SK-N-SH treated with all-trans-retinoic acid at 6 μM for 48 hours (cell line): ENCODE results near the gene NT5C.

Experiments
- ATAC-seq: fragments of 200-7000 bp; cut with Tn5 transposase; 3 replicates; pipeline ENCODE4 v1.9.1; 2020; ENCODE audit warnings: mild to moderate bottlenecking, moderate library complexity
- ARNTL ChIP-seq: fragments of 450-650 bp; formaldehyde crosslinking; IDR thresholded peaks from 2 replicates; pipeline ENCODE4 v1.5.0; 2020; ENCODE audit warnings: low read depth, mild to moderate bottlenecking, moderate library complexity, borderline replicate concordance
- BACH2 ChIP-seq: fragments of 250-450 bp; sonication (Bioruptor Pico); IDR thresholded peaks from 2 replicates; pipeline ENCODE4 v1.9.0; 2021; ENCODE audit warnings: mild to moderate bottlenecking, borderline replicate concordance
- CREB5 ChIP-seq: fragments of 250-450 bp; sonication (Bioruptor Pico); IDR thresholded peaks from 2 replicates; pipeline ENCODE4 v1.5.1; 2020; ENCODE audit warnings: low read depth, mild to moderate bottlenecking, moderate library complexity
- CSDC2 ChIP-seq: fragments of 250-450 bp; sonication (Bioruptor Pico); IDR thresholded peaks from 2 replicates; pipeline ENCODE4 v1.5.0; 2020; ENCODE audit warnings: mild to moderate bottlenecking, moderate library complexity
- CSRNP3 ChIP-seq: fragments of 250-450 bp; sonication (Bioruptor Pico); IDR thresholded peaks from 2 replicates; pipeline ENCODE4 v1.5.1; 2021; ENCODE audit warnings: mild to moderate bottlenecking, moderate library complexity
- ESRRG ChIP-seq: fragments of 250-450 bp; sonication (Bioruptor Pico); IDR thresholded peaks from 2 replicates; pipeline ENCODE4 v1.6.1; 2021; ENCODE audit warnings: mild to moderate bottlenecking
- GLIS3 ChIP-seq: fragments of 250-450 bp; sonication (Bioruptor Pico); IDR thresholded peaks from 2 replicates; pipeline ENCODE4 v1.5.0; 2020; ENCODE audit warnings: mild to moderate bottlenecking, moderate library complexity
- OSR1 ChIP-seq: fragments of 250-450 bp; sonication (Bioruptor Pico); IDR thresholded peaks from 2 replicates; pipeline ENCODE4 v1.8.0; 2022; ENCODE audit warnings: moderate library complexity, mild to moderate bottlenecking, inconsistent platforms
- PATZ1 ChIP-seq: fragments of 250-450 bp; sonication (Bioruptor Pico); IDR thresholded peaks from 2 replicates; pipeline ENCODE4 v1.8.0; 2020; ENCODE audit warnings: mild to moderate bottlenecking, moderate library complexity, borderline replicate concordance
- POU6F1 ChIP-seq: fragments of 250-450 bp; sonication (Bioruptor Pico); IDR thresholded peaks from 2 replicates; pipeline ENCODE4 v1.8.0; 2021; ENCODE audit warnings: low read depth, mild to moderate bottlenecking, moderate library complexity, borderline replicate concordance
- PPARA ChIP-seq: fragments of 250-450 bp; sonication (Bioruptor Pico); IDR thresholded peaks from 2 replicates; pipeline ENCODE4 v1.5.0; 2020; ENCODE audit warnings: mild to moderate bottlenecking, borderline replicate concordance
- RARB ChIP-seq: fragments of 250-450 bp; sonication (Bioruptor Pico); IDR thresholded peaks from 2 replicates; pipeline ENCODE4 v1.8.0; 2021; ENCODE audit warnings: mild to moderate bottlenecking, moderate library complexity
- SNAI2 ChIP-seq: fragments of 250-450 bp; sonication (Bioruptor Pico); IDR thresholded peaks from 2 replicates; pipeline ENCODE4 v1.5.0; 2020; ENCODE audit warnings: mild to moderate bottlenecking, moderate library complexity
- TCF4 ChIP-seq: fragments of 250-450 bp; sonication (Bioruptor Pico); IDR thresholded peaks from 2 replicates; pipeline ENCODE4 v1.8.0; 2021; ENCODE audit warnings: mild to moderate bottlenecking, moderate library complexity, borderline replicate concordance
- TOX ChIP-seq: fragments of 250-450 bp; sonication (Bioruptor Pico); IDR thresholded peaks from 2 replicates; pipeline ENCODE4 v1.8.0; 2021; ENCODE audit warnings: mild to moderate bottlenecking, moderate library complexity, borderline replicate concordance
- TSHZ2 ChIP-seq: fragments of 250-450 bp; sonication (Bioruptor Pico); IDR thresholded peaks from 2 replicates; pipeline ENCODE4 v1.5.0; 2020; ENCODE audit warnings: mild to moderate bottlenecking, moderate library complexity
- ZC3H10 ChIP-seq: fragments of 250-450 bp; sonication (Bioruptor Pico); IDR thresholded peaks from 2 replicates; pipeline ENCODE4 v1.5.1; 2021; ENCODE audit warnings: mild to moderate bottlenecking, moderate library complexity
- ZFP3 ChIP-seq: fragments of 250-450 bp; sonication (Bioruptor Pico); IDR thresholded peaks from 2 replicates; pipeline ENCODE4 v1.5.0; 2020; ENCODE audit warnings: mild to moderate bottlenecking, moderate library complexity
- ZFP30 ChIP-seq: fragments of 450-650 bp; formaldehyde crosslinking; IDR thresholded peaks from 2 replicates; pipeline ENCODE4 v1.5.0; 2022; ENCODE audit warnings: mild to moderate bottlenecking, moderate library complexity
- ZNF565 ChIP-seq: fragments of 450-650 bp; formaldehyde crosslinking; conservative IDR thresholded peaks from 2 replicates; pipeline ENCODE4 v1.5.0; 2020; ENCODE audit warnings: low read depth, mild to moderate bottlenecking, moderate library complexity
- ZNF70 ChIP-seq: fragments of 450-650 bp; formaldehyde crosslinking; IDR thresholded peaks from 2 replicates; pipeline ENCODE4 v1.5.0; 2020; ENCODE audit warnings: mild to moderate bottlenecking, moderate library complexity
- ZNF8 ChIP-seq: fragments of 450-650 bp; formaldehyde crosslinking; IDR thresholded peaks from 2 replicates; pipeline ENCODE4 v1.5.0; 2020; ENCODE audit warnings: mild to moderate bottlenecking, moderate library complexity

Gene NT5C

GRCh38 chr17:75111777-75112335, 19.7 kb downstream of the NT5C start:
- no peak for ATAC-seq

GRCh38 chr17:75110234-75110937, 21.2 kb downstream of the NT5C start:
- TF ChIP-seq PATZ1 (CRISPR knock-in tag) (no peak), TSHZ2 (CRISPR knock-in tag) (no peak), CSDC2 (CRISPR knock-in tag) (no peak), ZC3H10 (CRISPR knock-in tag) (no peak), ZFP30 (no peak), BACH2 (no peak), ARNTL (no peak), SNAI2 (CRISPR knock-in tag) (no peak), PPARA (no peak), TCF4 (CRISPR knock-in tag) (no peak), TOX (no peak), ZFP3 (CRISPR knock-in tag) (no peak), ZNF8 (CRISPR knock-in tag) (no peak), ESRRG (CRISPR knock-in tag) (no peak), RARB (CRISPR knock-in tag) (no peak)
- peak; percentile 18 for ATAC-seq

More at GRCh38 chr17:75111777-75112335, 19.7 kb downstream of the NT5C start:
- TF ChIP-seq TCF4 (CRISPR knock-in tag) (no peak), ZNF8 (CRISPR knock-in tag) (no peak), CSDC2 (CRISPR knock-in tag) (no peak), CSRNP3 (CRISPR knock-in tag) (no peak)

- peak; percentile 83 for ATAC-seq
- TF ChIP-seq GLIS3 (CRISPR knock-in tag) (no peak), SNAI2 (CRISPR knock-in tag) (0 out of 2 replicates have a peak, but pooled peaks have one; percentile 41)
Measured at GRCh38 chr17:75109407-75110233, 21.9 kb downstream of the NT5C start, which contains the start of gene ARMC7. Gene ARMC7 (plus strand): TSS chr17:75109969. CDS start chr17:75110289, 320 bp downstream.

GRCh38 chr17:75109046-75109406, 22.5 kb downstream of the NT5C start:
- no peak for ATAC-seq
- TF ChIP-seq ZC3H10 (CRISPR knock-in tag): no peak
- no peak for TF ChIP-seq ZNF70
- no peak for TF ChIP-seq PPARA
- TF ChIP-seq BACH2: no peak
- TF ChIP-seq ESRRG (CRISPR knock-in tag): no peak
- TF ChIP-seq ZFP3 (CRISPR knock-in tag): no peak
- no peak for TF ChIP-seq ARNTL
- TF ChIP-seq CREB5 (CRISPR knock-in tag): no peak
- no peak for TF ChIP-seq ZNF565
- TF ChIP-seq TCF4 (CRISPR knock-in tag): no peak
- no peak for TF ChIP-seq CSDC2 (CRISPR knock-in tag)
- TF ChIP-seq OSR1 (CRISPR knock-in tag): no peak
- no peak for TF ChIP-seq TSHZ2 (CRISPR knock-in tag)
- no peak for TF ChIP-seq GLIS3 (CRISPR knock-in tag)
- no peak for TF ChIP-seq POU6F1
